A549 (cell line): ENCODE data around the gene EARS2.

Experiments used
- BHLHE40 ChIP-seq: IDR thresholded peaks from 2 replicates; pipeline ENCODE4 v1.6.1; 2012; ENCODE audit warnings: low read depth, low read length, inconsistent platforms
- CHD2 ChIP-seq: fragments of 150-350 bp; IDR thresholded peaks from 2 replicates; pipeline ENCODE4 v1.6.1; 2014; ENCODE audit warnings: low read length; ENCODE audit not compliant: partially characterized antibody
- FOSB ChIP-seq: fragments of 250-450 bp; sonication (Bioruptor Pico); IDR thresholded peaks from 2 replicates; pipeline ENCODE4 v1.5.0; 2020; ENCODE audit warnings: mild to moderate bottlenecking, moderate library complexity
- MAFK ChIP-seq: fragments of 450-650 bp; IDR thresholded peaks from 2 replicates; pipeline ENCODE4 v1.6.1; 2014; ENCODE audit not compliant: partially characterized antibody
- NPAS2 ChIP-seq: fragments of 250-450 bp; sonication (Bioruptor Pico); IDR thresholded peaks from 2 replicates; pipeline ENCODE4 v1.8.0; 2022; ENCODE audit warnings: mild to moderate bottlenecking, moderate library complexity, borderline replicate concordance
- POLR2A ChIP-seq: IDR thresholded peaks from 2 replicates; pipeline ENCODE4 v1.6.1; 2012; ENCODE audit warnings: mild to moderate bottlenecking, low read length
- RNF2 ChIP-seq: fragments of 200-600 bp; sonication (generic); IDR thresholded peaks from 2 replicates; pipeline ENCODE4 v1.6.1; 2016; ENCODE audit warnings: low read depth, mild to moderate bottlenecking, antibody characterized with exemption, moderate library complexity, borderline replicate concordance
- TF ChIP-seq, protein P1 (sequence below): fragments of >200 bp; sonication (Bioruptor Twin); formaldehyde crosslinking; IDR thresholded peaks from 3 replicates; pipeline ENCODE4 v1.5.1; 2016
- TF ChIP-seq, protein P2 (sequence below): fragments of 200-600 bp; sonication (generic); IDR thresholded peaks from 2 replicates; pipeline ENCODE4 v1.6.1; 2016; ENCODE audit warnings: antibody characterized with exemption, mild to moderate bottlenecking, moderate library complexity

- TF ChIP-seq, protein P1, sequence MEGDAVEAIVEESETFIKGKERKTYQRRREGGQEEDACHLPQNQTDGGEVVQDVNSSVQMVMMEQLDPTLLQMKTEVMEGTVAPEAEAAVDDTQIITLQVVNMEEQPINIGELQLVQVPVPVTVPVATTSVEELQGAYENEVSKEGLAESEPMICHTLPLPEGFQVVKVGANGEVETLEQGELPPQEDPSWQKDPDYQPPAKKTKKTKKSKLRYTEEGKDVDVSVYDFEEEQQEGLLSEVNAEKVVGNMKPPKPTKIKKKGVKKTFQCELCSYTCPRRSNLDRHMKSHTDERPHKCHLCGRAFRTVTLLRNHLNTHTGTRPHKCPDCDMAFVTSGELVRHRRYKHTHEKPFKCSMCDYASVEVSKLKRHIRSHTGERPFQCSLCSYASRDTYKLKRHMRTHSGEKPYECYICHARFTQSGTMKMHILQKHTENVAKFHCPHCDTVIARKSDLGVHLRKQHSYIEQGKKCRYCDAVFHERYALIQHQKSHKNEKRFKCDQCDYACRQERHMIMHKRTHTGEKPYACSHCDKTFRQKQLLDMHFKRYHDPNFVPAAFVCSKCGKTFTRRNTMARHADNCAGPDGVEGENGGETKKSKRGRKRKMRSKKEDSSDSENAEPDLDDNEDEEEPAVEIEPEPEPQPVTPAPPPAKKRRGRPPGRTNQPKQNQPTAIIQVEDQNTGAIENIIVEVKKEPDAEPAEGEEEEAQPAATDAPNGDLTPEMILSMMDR = no peak
- no peak for TF ChIP-seq CHD2
- TF ChIP-seq NPAS2 (CRISPR knock-in tag) = no peak
- TF ChIP-seq, protein P2, sequence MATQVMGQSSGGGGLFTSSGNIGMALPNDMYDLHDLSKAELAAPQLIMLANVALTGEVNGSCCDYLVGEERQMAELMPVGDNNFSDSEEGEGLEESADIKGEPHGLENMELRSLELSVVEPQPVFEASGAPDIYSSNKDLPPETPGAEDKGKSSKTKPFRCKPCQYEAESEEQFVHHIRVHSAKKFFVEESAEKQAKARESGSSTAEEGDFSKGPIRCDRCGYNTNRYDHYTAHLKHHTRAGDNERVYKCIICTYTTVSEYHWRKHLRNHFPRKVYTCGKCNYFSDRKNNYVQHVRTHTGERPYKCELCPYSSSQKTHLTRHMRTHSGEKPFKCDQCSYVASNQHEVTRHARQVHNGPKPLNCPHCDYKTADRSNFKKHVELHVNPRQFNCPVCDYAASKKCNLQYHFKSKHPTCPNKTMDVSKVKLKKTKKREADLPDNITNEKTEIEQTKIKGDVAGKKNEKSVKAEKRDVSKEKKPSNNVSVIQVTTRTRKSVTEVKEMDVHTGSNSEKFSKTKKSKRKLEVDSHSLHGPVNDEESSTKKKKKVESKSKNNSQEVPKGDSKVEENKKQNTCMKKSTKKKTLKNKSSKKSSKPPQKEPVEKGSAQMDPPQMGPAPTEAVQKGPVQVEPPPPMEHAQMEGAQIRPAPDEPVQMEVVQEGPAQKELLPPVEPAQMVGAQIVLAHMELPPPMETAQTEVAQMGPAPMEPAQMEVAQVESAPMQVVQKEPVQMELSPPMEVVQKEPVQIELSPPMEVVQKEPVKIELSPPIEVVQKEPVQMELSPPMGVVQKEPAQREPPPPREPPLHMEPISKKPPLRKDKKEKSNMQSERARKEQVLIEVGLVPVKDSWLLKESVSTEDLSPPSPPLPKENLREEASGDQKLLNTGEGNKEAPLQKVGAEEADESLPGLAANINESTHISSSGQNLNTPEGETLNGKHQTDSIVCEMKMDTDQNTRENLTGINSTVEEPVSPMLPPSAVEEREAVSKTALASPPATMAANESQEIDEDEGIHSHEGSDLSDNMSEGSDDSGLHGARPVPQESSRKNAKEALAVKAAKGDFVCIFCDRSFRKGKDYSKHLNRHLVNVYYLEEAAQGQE = no peak
- no peak for TF ChIP-seq FOSB (CRISPR knock-in tag)
- TF ChIP-seq POLR2A = no peak
- no peak for TF ChIP-seq MAFK
- TF ChIP-seq RNF2 = no peak
- TF ChIP-seq BHLHE40 = no peak
These were observed 76.9 kb downstream of the EARS2 start for GRCh38 chr16:23480257-23480656.
